Coronary artery (tissue), 2 donors: Measurements from ENCODE around the gene BATF3.
A peak's percentile ranks its signal among the peaks of the same experiment; 100 is the strongest.

Experiments used
- DNase-seq: peaks from one replicate; pipeline ENCODE4 v3.0.0-alpha.2; 2017; ENCODE audit warnings: low spot score
- H3K27ac ChIP-seq, 2 donors: fragments of 200-600 bp; sonication (generic); one replicate each; pipeline ENCODE4 v1.5.1; 2016 to 2019
- H3K4me3 ChIP-seq: fragments of 200-600 bp; sonication (generic); 2 replicates; pipeline ENCODE4 v1.5.1; 2016; ENCODE audit warnings: mild to moderate bottlenecking, moderate library complexity
- TF ChIP-seq, protein P1 (sequence below): fragments of 200-600 bp; sonication (generic); IDR thresholded peaks from one replicate; pipeline ENCODE4 v1.5.1; 2019; ENCODE audit warnings: antibody characterized with exemption

The BATF3 gene

DNA sequence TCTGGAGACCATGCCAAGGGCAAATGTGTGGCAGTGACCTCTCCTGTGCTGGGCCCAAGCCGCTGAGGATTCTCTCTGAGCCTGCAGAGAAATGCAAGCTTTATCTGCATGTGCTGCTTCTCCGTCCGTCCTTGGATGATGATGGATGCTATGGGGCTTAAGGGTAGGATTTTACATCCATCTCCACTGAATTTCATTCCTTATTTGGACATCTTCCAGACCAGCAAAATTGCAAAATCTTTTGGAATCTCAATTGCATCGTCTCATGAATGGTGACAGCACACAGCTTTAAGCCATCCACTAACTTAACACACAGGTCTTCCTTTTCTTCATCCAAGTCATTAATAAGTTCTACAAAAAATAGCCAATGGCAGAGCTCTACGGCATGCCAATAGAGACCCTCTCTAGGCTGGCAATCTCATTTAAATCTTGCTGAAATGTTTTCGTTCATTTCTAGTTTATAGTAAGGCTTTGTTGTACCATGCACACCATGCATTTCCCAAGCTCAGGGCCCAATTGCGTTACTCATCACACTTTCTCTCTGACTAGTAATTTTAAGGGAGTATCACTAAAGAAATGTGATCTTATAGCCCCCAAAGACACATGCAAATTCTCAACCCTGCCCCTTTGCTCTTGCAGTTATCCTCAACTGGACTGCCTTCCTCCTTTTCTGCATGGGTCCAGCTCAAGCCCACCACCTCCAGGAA lies 11.1 kb downstream of the BATF3 start:
- no peak overlapping the region for H3K27ac ChIP-seq
- no peak overlapping the region for H3K4me3 ChIP-seq
- DNase-seq, result peak; percentile 40
- TF ChIP-seq, protein P1, sequence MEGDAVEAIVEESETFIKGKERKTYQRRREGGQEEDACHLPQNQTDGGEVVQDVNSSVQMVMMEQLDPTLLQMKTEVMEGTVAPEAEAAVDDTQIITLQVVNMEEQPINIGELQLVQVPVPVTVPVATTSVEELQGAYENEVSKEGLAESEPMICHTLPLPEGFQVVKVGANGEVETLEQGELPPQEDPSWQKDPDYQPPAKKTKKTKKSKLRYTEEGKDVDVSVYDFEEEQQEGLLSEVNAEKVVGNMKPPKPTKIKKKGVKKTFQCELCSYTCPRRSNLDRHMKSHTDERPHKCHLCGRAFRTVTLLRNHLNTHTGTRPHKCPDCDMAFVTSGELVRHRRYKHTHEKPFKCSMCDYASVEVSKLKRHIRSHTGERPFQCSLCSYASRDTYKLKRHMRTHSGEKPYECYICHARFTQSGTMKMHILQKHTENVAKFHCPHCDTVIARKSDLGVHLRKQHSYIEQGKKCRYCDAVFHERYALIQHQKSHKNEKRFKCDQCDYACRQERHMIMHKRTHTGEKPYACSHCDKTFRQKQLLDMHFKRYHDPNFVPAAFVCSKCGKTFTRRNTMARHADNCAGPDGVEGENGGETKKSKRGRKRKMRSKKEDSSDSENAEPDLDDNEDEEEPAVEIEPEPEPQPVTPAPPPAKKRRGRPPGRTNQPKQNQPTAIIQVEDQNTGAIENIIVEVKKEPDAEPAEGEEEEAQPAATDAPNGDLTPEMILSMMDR, result no peak

DNA sequence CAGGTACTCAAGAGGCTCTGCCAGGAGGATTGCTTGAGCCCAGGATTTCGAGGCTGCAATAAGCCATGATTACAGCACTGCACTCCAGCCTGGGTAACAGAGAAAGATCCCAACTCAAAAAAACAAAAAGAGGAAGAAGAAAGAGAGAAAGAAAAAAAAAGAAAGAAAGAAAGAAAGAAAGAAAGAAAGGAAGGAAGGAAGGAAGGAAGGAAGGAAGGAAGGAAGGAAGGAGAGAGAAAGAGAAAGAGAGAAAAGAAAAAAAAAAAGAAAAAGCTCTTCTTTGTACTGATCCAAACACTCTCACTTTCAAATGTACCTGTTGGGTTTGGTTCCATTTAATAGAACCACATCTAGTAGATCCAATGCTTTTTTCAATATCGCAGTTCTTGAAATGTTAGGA lies 11.8 kb downstream of the BATF3 start:
- DNase-seq, result no peak
- no peak overlapping the region for H3K4me3 ChIP-seq
- H3K27ac ChIP-seq, result no peak overlapping the region
- TF ChIP-seq, protein P1, result no peak

DNA sequence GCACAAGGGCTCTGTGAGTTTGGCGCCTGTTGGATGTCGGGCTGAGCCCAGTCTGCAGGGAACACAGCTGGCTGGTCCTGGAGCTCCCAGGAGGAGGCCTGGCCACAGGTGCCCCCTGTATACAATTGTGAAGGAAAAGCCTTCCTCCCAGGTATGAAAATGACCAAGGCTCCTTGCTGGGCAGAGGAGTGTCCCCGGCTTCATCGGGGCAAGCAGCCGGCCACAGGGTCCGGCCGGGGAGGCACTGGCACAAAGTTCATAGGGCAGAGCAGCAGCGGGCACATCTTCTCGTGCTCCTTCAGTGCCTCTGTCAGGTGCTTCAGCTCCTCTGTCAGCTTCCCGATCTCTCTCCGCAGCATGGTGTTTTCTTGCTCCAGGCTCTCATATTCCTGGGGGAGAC lies 13.0 kb downstream of the BATF3 start:
- DNase-seq, result peak; percentile 65
- Histone ChIP-seq H3K4me3 (no peak overlapping the region), H3K27ac (no peak overlapping the region)
- TF ChIP-seq, protein P1, result no peak

DNA sequence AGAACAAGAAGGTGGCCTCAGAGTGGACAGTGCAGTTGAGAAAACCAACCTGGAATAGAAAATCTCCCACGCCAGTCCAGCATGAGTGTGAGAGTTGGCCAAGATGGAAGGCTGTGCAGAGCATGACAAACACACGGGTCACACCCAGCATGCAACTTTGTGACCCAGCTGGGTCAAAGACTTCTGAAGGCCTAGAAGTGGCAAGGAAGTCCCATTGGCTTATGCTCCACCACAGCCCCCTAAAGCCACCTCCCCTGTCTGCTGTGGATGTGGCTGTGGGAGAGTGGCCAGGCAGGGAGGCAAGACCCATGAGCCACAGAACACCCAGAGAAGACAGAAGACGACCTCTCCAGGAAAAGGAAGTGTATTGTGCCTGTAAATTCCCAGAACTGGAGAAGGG lies 13.6 kb downstream of the BATF3 start:
- H3K27ac ChIP-seq, result no peak overlapping the region
- TF ChIP-seq, protein P1, result no peak
- no peak overlapping the region for H3K4me3 ChIP-seq
- peak; percentile 49 for DNase-seq

DNA sequence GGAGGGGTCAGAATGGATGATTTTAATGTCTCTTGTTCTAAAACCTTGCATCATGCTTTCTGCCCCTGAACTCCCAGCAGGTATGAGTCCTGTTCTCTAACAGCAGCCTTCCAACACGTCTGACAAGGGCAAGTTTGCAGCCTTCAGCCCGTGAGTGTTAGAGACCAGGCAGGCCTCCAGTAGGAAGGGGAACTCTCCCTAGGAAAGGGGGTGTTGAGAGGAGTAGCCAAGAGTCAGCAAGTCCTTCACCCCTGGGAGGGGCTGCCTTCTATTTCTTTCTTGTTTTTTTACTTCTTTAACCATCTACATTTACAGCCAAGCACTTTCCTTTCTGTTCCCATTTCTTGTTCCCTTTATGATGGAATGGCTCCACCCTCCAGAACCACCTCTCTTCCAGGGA lies 14.2 kb downstream of the BATF3 start:
- DNase-seq, result peak; percentile 36
- Histone ChIP-seq H3K4me3 (no peak overlapping the region), H3K27ac (peak overlapping the region in 1 of 2 donors; percentile 21)
- TF ChIP-seq, protein P1, result no peak

DNA sequence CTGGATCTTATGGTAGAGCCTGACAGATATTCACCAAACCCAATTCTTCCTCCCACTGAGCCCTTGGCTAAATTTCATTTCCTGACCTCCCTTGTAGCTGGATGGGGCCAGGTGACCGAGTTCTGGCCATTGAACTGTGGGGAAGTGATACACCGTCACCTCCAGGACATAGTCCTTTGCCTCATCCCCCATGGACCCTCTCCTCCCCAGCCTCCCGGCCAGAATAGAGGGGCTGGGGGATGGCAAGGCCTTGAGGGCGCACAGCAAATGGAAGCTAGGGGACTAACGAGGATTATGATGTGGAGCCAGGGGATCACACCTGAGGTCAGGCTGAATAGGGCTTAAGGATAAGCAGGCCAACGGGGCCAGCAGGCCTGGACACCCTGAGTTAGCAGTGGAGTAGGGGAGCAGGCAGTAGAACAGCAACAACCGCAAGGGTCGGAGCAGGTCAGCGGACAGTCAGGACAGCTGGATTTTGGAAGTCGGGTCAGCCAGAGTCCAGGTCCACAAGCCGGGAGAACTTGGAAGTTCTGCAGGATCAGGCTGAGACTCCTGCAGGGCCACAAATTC lies 15.0 kb downstream of the BATF3 start:
- no peak overlapping the region for H3K4me3 ChIP-seq
- peak; percentile 56 for DNase-seq
- TF ChIP-seq, protein P1, result no peak
- H3K27ac ChIP-seq, result no peak overlapping the region

DNA sequence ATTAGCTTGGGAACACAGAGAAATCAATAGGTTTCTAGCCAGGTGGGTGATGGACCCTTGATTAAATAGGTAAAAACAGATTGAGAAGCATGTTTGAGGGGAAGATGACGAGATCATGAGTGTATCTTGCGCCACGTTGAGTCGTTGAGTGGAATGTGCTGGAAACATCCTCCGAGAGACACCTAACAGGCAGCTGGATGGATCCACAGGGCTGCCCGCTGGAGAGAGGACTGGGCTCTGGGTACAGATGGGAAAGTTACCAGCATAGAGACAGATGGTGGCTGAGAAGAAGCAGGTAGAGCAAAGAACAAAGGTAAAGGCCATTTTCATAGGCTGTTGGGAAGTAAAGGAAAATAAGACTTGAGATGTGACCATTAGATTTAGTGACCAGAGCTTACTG lies 15.6 kb downstream of the BATF3 start:
- TF ChIP-seq, protein P1, result no peak
- no peak overlapping the region for H3K27ac ChIP-seq
- peak; percentile 19 for DNase-seq
- H3K4me3 ChIP-seq, result no peak overlapping the region
